Kidney (tissue), 14 donors: ENCODE data around the gene KRTAP1-4. TPM values are rescaled to one million over a fixed set of nuclear protein-coding genes. Genes with fewer than 3 reads are reported as not detected.
"Not testable (repeated sequence)": the region's sequence is repeated elsewhere in the genome, so short reads cannot be mapped to it uniquely, and the experiment has no call there.

Experiments
- DNase-seq, 5 donors: peaks; one replicate each; pipeline ENCODE4 v3.0.0-alpha.2; 2013 to 2020
- FAIRE-seq: peaks from 2 replicates; lab custom pipeline; 2012; peaks lifted over from hg19 to GRCh38; lab: Jason Lieb, UNC
- H3K27ac ChIP-seq, 2 donors: one replicate each; pipeline ENCODE4 v1.7.0; 2013; ENCODE audit warnings: low read depth in 2 of 2, low read length in 2 of 2, inconsistent platforms in 1 of 2
- H3K27me3 ChIP-seq: one replicate; pipeline ENCODE4 v1.7.1; 2013; ENCODE audit warnings: low read length, inconsistent platforms; ENCODE audit not compliant: control insufficient read depth, insufficient read depth
- H3K36me3 ChIP-seq, 3 donors: one replicate each; pipeline versions ENCODE4 v1.7.0 to v1.7.1; 2013; ENCODE audit warnings: low read length in 3 of 3, control low read depth in 1 of 3, inconsistent platforms in 1 of 3; ENCODE audit not compliant: insufficient read depth in 3 of 3, control insufficient read depth in 2 of 3
- H3K4me1 ChIP-seq, 3 donors: one replicate each; pipeline versions ENCODE4 v1.7.0 to v1.7.1; 2013; ENCODE audit warnings: low read length in 3 of 3, inconsistent platforms in 1 of 3, low read depth in 1 of 3; ENCODE audit not compliant: control insufficient read depth in 2 of 3, insufficient read depth in 2 of 3
- H3K4me3 ChIP-seq, 3 donors: one replicate each; pipeline versions ENCODE4 v1.7.0 to v1.8.1; 2013; ENCODE audit warnings: low read length in 3 of 3, control low read depth in 1 of 3, inconsistent platforms in 1 of 3
- H3K9ac ChIP-seq, 3 donors: one replicate each; pipeline versions ENCODE4 v1.7.0 to v1.7.1; 2013; ENCODE audit warnings: low read length in 3 of 3, control low read depth in 1 of 3, inconsistent platforms in 1 of 3
- H3K9me3 ChIP-seq, 3 donors: one replicate each; pipeline versions ENCODE4 v1.7.0 to v1.7.1; 2013; ENCODE audit warnings: low read length in 3 of 3, control low read depth in 1 of 3, inconsistent platforms in 1 of 3; ENCODE audit not compliant: control insufficient read depth in 2 of 3, insufficient read depth in 1 of 3
- CTCF ChIP-seq: IDR thresholded peaks from 3 replicates; pipeline ENCODE4 v1.5.1; 2012; ENCODE audit warnings: mild to moderate bottlenecking, moderate library complexity, borderline replicate concordance; ENCODE audit not compliant: insufficient read depth; ENCODE audit errors: extremely low read depth
- intact Hi-C: fragments of 100-400 bp; cut with DNase I; formaldehyde crosslinking; loops from one replicate; pipeline ENCODE4 v1.11.1; 2022
- polyA plus RNA-seq: library from polyadenylated mRNA; stranded (reverse); fragments of 350-450 nt; fragmentation: Illumina TruSeq; extraction: RNeasy Lipid Tissue Mini Kit (QIAGEN cat#74804); gene quantifications from one replicate; pipeline ENCODE4 v1.2.3, GENCODE V29; 2014; ENCODE audit warnings: low read depth, low replicate concordance; ENCODE audit not compliant: insufficient read depth
- total RNA-seq: library from RNA; stranded (reverse); fragmentation: NEBNext Ultra II Directional; extraction: Animal tissue kit (Norgen Biotek cat#: 25700); gene quantifications from one replicate; pipeline ENCODE4 v1.2.1, GENCODE V29; 2021
- donor health status: control.
- donor health status: control.
- donor health status: control.
- donor health status: control.
- donor health status: control.
- donor health status: DM: yes; HTN: yes; CAD: no.
- donor health status: Normal renal cell carcinoma (clear cell type).

The KRTAP1-4 gene
- total and polyA plus RNA-seq, 2 donors from 2014 or later, result not detected

DNA sequence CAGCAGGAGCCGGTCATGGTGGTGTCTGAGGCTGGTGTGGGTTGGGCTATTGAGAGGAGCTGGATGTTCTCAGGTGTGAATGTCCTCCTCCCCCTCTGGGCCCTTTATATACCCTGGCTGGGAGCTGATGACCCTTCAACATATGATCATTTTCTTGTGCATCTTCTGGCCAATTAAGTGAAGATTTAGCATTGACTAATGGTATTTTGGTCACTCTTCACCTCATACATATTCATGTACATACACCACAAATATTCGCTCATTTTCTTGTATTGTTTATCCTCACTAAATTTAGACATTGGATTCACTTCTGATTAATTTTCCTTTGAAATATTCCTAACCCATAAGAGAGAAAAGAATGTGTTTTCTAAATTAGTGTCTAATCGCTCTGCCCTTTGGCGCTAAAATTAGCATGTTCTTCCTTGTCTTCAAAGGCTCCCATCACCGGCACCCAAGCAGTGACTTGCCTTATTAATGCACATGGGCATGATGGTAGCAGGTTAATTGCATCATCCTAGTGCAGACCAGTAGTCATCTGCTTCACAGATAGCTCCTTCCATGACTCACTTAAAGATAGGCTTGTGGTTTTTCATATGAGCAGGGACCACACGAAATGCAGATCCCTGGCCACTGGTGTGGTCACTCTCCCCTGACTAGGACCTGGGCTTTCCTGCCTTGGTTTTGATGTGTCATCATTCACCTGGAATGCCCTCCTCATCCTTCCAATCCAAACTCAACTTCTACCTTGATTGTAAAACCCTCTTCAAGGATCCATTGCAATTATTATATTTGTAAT is 36.0 kb upstream of the KRTAP1-4 start, which contains the start of gene KRTAP2-4:
TSS of gene KRTAP2-4 (minus strand) at position 51 of the 796 bp plus-strand sequence. CDS start at position 17, 34 bp downstream.
- Histone ChIP-seq H3K4me1 (no peaks in the 10 kb centered on the region), H3K27ac (no peak within 1 kb of the TSS), H3K4me3 (no peak within 1 kb of the TSS), H3K27me3 (no peaks in the 10 kb centered on the region), H3K36me3 (no peaks in the 10 kb centered on the region), H3K9me3 (no peaks in the 10 kb centered on the region), H3K9ac (no peak within 1 kb of the TSS)
- intact Hi-C loops, result no loop called here
- FAIRE-seq (no peak), DNase-seq (no peak)
- TF ChIP-seq CTCF, result no peak

GRCh38 chr17:41065016-41065689 is 35.2 kb upstream of the KRTAP1-4 start:
- intact Hi-C loops, FAIRE-seq, H3K4me1 ChIP-seq, H3K36me3 ChIP-seq, H3K9me3 ChIP-seq, H3K4me3 ChIP-seq, H3K9ac ChIP-seq, H3K27me3 ChIP-seq, H3K27ac ChIP-seq, DNase-seq: not testable (repeated sequence)

DNA sequence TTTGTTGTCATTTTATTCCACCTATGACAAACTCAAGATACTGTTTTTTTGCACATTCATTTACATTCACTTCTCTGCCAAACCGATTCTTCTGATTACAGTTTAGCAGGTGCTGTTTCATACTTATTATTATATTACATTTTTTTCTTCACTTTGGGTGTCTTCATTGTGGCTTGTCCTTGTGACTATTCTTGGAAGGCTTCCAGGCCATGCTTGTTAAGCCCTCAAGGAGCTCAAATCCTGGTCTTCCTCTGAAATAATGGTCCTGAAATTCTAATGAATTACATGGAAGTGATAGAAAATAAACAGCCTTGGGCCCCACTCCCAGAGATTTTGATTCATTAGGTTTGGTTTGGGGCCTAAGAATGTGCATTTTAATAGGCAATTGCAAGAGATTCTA is 34.3 kb upstream of the KRTAP1-4 start:
- TF ChIP-seq CTCF, result no peak
- Histone ChIP-seq H3K27ac (no peak overlapping the region), H3K36me3 (no peaks in the 10 kb centered on the region), H3K27me3 (no peaks in the 10 kb centered on the region), H3K4me3 (no peak overlapping the region), H3K9ac (no peak overlapping the region), H3K9me3 (no peaks in the 10 kb centered on the region), H3K4me1 (no peaks in the 10 kb centered on the region)
- no peak for FAIRE-seq
- no peak for DNase-seq
- intact Hi-C loops, result no loop called here

GRCh38 chr17:41063449-41063848 is 33.5 kb upstream of the KRTAP1-4 start:
- no peak overlapping the region for H3K4me3 ChIP-seq
- no peak overlapping the region for H3K27ac ChIP-seq
- H3K9me3 ChIP-seq, result no peaks in the 10 kb centered on the region
- H3K27me3 ChIP-seq, result no peaks in the 10 kb centered on the region
- TF ChIP-seq CTCF, result no peak
- H3K4me1 ChIP-seq, result no peaks in the 10 kb centered on the region
- FAIRE-seq (no peak), DNase-seq (no peak)
- H3K9ac ChIP-seq, result no peak overlapping the region
- intact Hi-C loops, result no loop called here
- no peaks in the 10 kb centered on the region for H3K36me3 ChIP-seq
